Fibroblast of lung (primary cell): Measurements from ENCODE around the gene RPL41.

ENCODE experiments used
- EZH2 ChIP-seq: IDR thresholded peaks from 2 replicates; pipeline ENCODE4 v1.5.1; 2012; ENCODE audit warnings: low read length, control low read depth, mild to moderate bottlenecking; ENCODE audit errors: missing control alignments
- TF ChIP-seq, protein P1 (sequence below), 2 donors: IDR thresholded peaks in 1 of 2; conservative IDR thresholded peaks in 1 of 2; 1 replicate in 1 of 2; 2 replicates in 1 of 2; pipeline ENCODE4 v1.5.1; 2011 to 2012; ENCODE audit warnings: low read length in 2 of 2, control low read depth in 1 of 2, inconsistent platforms in 1 of 2, low read depth in 1 of 2, mild to moderate bottlenecking in 1 of 2

DNA sequence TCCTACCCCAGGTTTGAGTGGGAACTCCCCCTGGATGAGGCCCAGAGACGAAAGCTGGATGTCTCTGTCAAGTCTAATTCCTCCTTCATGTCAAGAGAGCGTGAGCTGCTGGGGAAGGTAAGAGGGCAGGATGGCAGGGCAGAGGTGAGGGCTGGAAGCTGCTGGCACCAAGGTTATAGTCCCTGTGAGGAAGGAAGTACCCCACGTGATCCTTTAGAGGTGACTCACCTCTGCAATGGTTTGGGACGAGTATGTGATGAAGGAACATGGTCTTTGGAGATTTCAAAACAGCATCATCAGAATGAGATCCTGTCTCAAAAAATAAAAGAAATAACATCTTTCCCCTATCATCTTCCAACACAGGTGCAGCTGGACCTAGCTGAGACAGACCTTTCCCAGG is 26.8 kb downstream of the RPL41 start:
- TF ChIP-seq, protein P1, sequence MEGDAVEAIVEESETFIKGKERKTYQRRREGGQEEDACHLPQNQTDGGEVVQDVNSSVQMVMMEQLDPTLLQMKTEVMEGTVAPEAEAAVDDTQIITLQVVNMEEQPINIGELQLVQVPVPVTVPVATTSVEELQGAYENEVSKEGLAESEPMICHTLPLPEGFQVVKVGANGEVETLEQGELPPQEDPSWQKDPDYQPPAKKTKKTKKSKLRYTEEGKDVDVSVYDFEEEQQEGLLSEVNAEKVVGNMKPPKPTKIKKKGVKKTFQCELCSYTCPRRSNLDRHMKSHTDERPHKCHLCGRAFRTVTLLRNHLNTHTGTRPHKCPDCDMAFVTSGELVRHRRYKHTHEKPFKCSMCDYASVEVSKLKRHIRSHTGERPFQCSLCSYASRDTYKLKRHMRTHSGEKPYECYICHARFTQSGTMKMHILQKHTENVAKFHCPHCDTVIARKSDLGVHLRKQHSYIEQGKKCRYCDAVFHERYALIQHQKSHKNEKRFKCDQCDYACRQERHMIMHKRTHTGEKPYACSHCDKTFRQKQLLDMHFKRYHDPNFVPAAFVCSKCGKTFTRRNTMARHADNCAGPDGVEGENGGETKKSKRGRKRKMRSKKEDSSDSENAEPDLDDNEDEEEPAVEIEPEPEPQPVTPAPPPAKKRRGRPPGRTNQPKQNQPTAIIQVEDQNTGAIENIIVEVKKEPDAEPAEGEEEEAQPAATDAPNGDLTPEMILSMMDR (conservative IDR thresholded peaks at IDR 0.05 in 1 of 2, IDR thresholded peaks at IDR 0.05 in 1 of 2; ENCODE audit: low read depth in 1 of 2, low read length in 2 of 2): no peak
- TF ChIP-seq EZH2: no peak
